Hematopoietic multipotent progenitor cell treated with erythropoietin and hydrocortisone succinate and interleukin-3 and kit ligand, for 6 days (in vitro differentiated cells): ENCODE results near the gene ETDC.
"Not testable (repeated sequence)": the region's sequence is repeated elsewhere in the genome, so short reads cannot be mapped to it uniquely, and the experiment has no call there.

Experiments
- DNase-seq: peaks from one replicate; pipeline ENCODE4 v3.0.0-alpha.2; 2015

The ETDC gene

GRCh38 chrX:135309430-135309923 lies at the start of gene ETDC:
TSS of gene ETDC (plus strand) at chrX:135309480. CDS start at chrX:135309480, 0 bp downstream.
- no peak for DNase-seq

GRCh38 chrX:135260976-135261375 lies 48.3 kb upstream of the ETDC start:
- DNase-seq, result not testable (repeated sequence)

GRCh38 chrX:135263376-135263775 lies 45.9 kb upstream of the ETDC start:
- not testable (repeated sequence) for DNase-seq

GRCh38 chrX:135264206-135264605 lies 45.1 kb upstream of the ETDC start:
- DNase-seq, result no peak

GRCh38 chrX:135273162-135273561 lies 36.1 kb upstream of the ETDC start:
- no peak for DNase-seq

GRCh38 chrX:135275973-135276372 lies 33.3 kb upstream of the ETDC start:
- DNase-seq, result no peak

- DNase-seq, result no peak
These were observed 21.9 kb upstream of the ETDC start for GRCh38 chrX:135287266-135287823.

GRCh38 chrX:135295238-135295943 lies 13.9 kb upstream of the ETDC start:
- peak; percentile 58 for DNase-seq

- no peak for DNase-seq
These were observed 13.4 kb upstream of the ETDC start for GRCh38 chrX:135295944-135296305.

- no peak for DNase-seq
These were observed 6.9 kb upstream of the ETDC start for GRCh38 chrX:135302269-135302873.

GRCh38 chrX:135304741-135305140 lies 4.5 kb upstream of the ETDC start:
- DNase-seq, result no peak

- no peak for DNase-seq
These were observed 2.1 kb upstream of the ETDC start for GRCh38 chrX:135307171-135307570.

- peak; percentile 29 for DNase-seq
These were observed 880 bp upstream of the ETDC start for GRCh38 chrX:135308345-135308855.

- DNase-seq, result no peak
These were observed 6.6 kb downstream of the ETDC start for GRCh38 chrX:135315864-135316263.

GRCh38 chrX:135324463-135324862 lies 15.2 kb downstream of the ETDC start:
- no peak for DNase-seq

GRCh38 chrX:135325036-135325818 lies 15.9 kb downstream of the ETDC start:
- DNase-seq, result not testable (repeated sequence)

GRCh38 chrX:135327299-135327698 lies 18.0 kb downstream of the ETDC start:
- DNase-seq, result no peak

GRCh38 chrX:135328421-135329005 lies 19.2 kb downstream of the ETDC start:
- DNase-seq, result no peak

GRCh38 chrX:135330706-135331105 lies 21.4 kb downstream of the ETDC start:
- DNase-seq, result no peak

- no peak for DNase-seq
These were observed 22.2 kb downstream of the ETDC start for GRCh38 chrX:135331525-135331924.

- DNase-seq, result no peak
These were observed 31.6 kb downstream of the ETDC start for GRCh38 chrX:135340831-135341230.

- peak; percentile 24 for DNase-seq
These were observed 35.9 kb downstream of the ETDC start for GRCh38 chrX:135345107-135345589.

GRCh38 chrX:135346975-135347374 lies 37.7 kb downstream of the ETDC start:
- DNase-seq, result no peak
